Gastroesophageal sphincter (tissue), 4 donors: ENCODE measurements around the gene SRPK2. TPM values are rescaled to one million over a fixed set of nuclear protein-coding genes. Genes with fewer than 3 reads are reported as not detected.

ENCODE experiments used
- ATAC-seq: fragments of 150-250 bp; one replicate; pipeline ENCODE4 v1.9.1; 2016; ENCODE audit warnings: mild to moderate bottlenecking, moderate library complexity
- H3K27ac ChIP-seq, 4 donors: fragments of 200-600 bp; sonication (generic) in 3 of 4; 1 replicate in 3 of 4; 2 replicates in 1 of 4; pipeline ENCODE4 v1.5.1; 2016 to 2019
- H3K27me3 ChIP-seq: fragments of 200-600 bp; sonication (generic); one replicate; pipeline ENCODE4 v1.5.1; 2019
- H3K36me3 ChIP-seq, 2 donors: fragments of 200-600 bp; sonication (generic); one replicate each; pipeline ENCODE4 v1.5.1; 2019; ENCODE audit warnings: control low read depth in 1 of 2
- H3K4me1 ChIP-seq, 3 donors: fragments of 200-600 bp; sonication (generic); 1 replicate in 2 of 3; 2 replicates in 1 of 3; pipeline ENCODE4 v1.5.1; 2016 to 2019; ENCODE audit warnings: control low read depth in 2 of 3
- H3K4me3 ChIP-seq, 2 donors: fragments of 200-600 bp; sonication (generic); one replicate each; pipeline ENCODE4 v1.5.1; 2019; ENCODE audit warnings: mild to moderate bottlenecking in 1 of 2, moderate library complexity in 1 of 2
- H3K9me3 ChIP-seq, 3 donors: fragments of 200-600 bp; sonication (generic); one replicate each; pipeline ENCODE4 v1.5.1; 2017 to 2019; ENCODE audit warnings: control low read depth in 2 of 3
- CTCF ChIP-seq, 4 experiments: fragments of 200-600 bp in 2 of 4; fragments of 450-650 bp in 2 of 4; sonication (generic) in 1 of 4; IDR thresholded peaks; one replicate each; pipeline ENCODE4 v1.5.1; 2017 to 2019; ENCODE audit warnings: antibody characterized with exemption in 4 of 4, mild to moderate bottlenecking in 2 of 4, moderate library complexity in 2 of 4
- EP300 ChIP-seq: sonication (generic); formaldehyde crosslinking; IDR thresholded peaks from one replicate; pipeline ENCODE4 v1.6.1; 2017; ENCODE audit warnings: antibody characterized with exemption, mild to moderate bottlenecking
- POLR2A ChIP-seq, 2 donors: fragments of 450-650 bp; IDR thresholded peaks; one replicate each; pipeline ENCODE4 v1.6.1; 2017; ENCODE audit warnings: antibody characterized with exemption in 2 of 2, mild to moderate bottlenecking in 2 of 2, moderate library complexity in 1 of 2
- POLR2AphosphoS5 ChIP-seq: sonication (generic); formaldehyde crosslinking; IDR thresholded peaks from one replicate; pipeline ENCODE4 v1.6.1; 2017; ENCODE audit warnings: antibody characterized with exemption
- WGBS, 2 donors: methylation state at CpG; one replicate each; pipeline ENCODE4 v1.1.5; 2018; ENCODE audit warnings: low coverage in 1 of 2; 5-methylcytosine and 5-hydroxymethylcytosine counted together
- total RNA-seq, 4 donors: library from RNA; depleted of rRNA; stranded (reverse); fragments of >200 nt; gene quantifications; one replicate each; pipeline ENCODE4 v1.1.0, GENCODE V29; 2016

The SRPK2 gene
- total RNA-seq, 4 donors from 2014 or later = 41.7 to 47.9 (median 43.8) TPM

DNA sequence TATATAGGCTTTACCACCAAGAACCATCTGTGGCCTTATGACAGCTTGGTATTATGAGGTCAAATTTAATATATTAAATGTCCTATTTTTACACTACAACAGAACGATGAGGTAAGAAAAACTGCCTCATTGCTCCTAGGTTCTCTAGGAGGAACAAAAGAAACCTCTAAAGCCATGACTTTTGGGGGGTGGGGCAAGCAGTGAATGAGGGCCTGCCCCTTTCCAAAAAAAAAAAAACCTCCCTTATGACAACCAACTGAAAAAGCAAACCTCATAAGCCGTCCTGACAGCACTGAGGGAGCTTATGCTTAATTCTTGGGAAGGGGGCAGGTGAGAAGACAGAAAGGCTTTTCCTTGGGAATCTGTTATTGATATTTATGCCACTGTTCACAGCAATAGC lies 258.1 kb downstream of the SRPK2 start:
- Histone ChIP-seq H3K4me1 (peaks cover 0 to 6% (median 0%) of the 10 kb centered on the region in 3 donors), H3K4me3 (no peak overlapping the region), H3K36me3 (peaks cover 0 to 56% of the 10 kb centered on the region in 2 donors), H3K27ac (no peak overlapping the region), H3K9me3 (no peaks in the 10 kb centered on the region), H3K27me3 (no peaks in the 10 kb centered on the region)
- TF ChIP-seq POLR2A (IDR thresholded peaks at IDR 0.05) = no peak
- no peak for TF ChIP-seq CTCF (IDR thresholded peaks at IDR 0.05)
- TF ChIP-seq EP300 = no peak
- TF ChIP-seq POLR2AphosphoS5 = no peak
- WGBS, 2 donors = 71 to 78% methylated on average over 2 of the region's 2 CpGs
- ATAC-seq = no peak

DNA sequence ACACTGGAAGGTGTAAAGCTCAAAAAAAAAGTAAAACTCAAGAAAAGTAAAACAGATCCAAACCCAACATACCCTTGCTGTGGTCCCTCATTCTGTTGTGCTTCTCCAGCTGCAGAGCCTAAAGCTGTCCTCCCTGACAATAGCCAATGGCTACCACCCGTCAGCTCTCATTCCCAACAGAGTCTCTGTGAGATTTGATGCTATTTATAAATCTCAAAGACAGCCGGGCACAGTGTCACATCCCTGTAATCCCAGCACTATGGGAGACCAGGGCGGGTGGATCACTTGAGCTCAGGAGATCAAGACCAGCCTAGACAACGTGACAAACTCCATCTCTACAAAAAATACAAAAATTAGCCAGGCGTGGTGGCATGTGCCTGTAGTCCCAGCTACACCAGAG lies 258.7 kb downstream of the SRPK2 start:
- 86 to 100% methylated on average over 1 of the region's 5 CpGs for WGBS, 2 donors
- no peak overlapping the region for H3K4me3 ChIP-seq

GRCh38 chr7:105127179-105127578 lies 261.5 kb downstream of the SRPK2 start:
- Histone ChIP-seq H3K27ac (no peak overlapping the region), H3K9me3 (no peaks in the 10 kb centered on the region), H3K4me1 (peaks cover 0 to 14% (median 0%) of the 10 kb centered on the region in 3 donors), H3K27me3 (no peaks in the 10 kb centered on the region), H3K36me3 (peaks cover 0 to 57% of the 10 kb centered on the region in 2 donors), H3K4me3 (no peak overlapping the region)
- ATAC-seq = no peak
- no peak for TF ChIP-seq EP300
- WGBS, 2 donors = 83% methylated on average over 8 of the region's 8 CpGs; no CpG with 5 or more reads in 1 of the 2 donors

More for the DNA sequence above, 258.7 kb downstream of the SRPK2 start:
- H3K27me3 ChIP-seq = no peaks in the 10 kb centered on the region
- ATAC-seq = no peak
- peaks cover 0 to 6% (median 0%) of the 10 kb centered on the region in 3 donors for H3K4me1 ChIP-seq
- peaks cover 0 to 61% of the 10 kb centered on the region in 2 donors for H3K36me3 ChIP-seq
- H3K9me3 ChIP-seq = no peaks in the 10 kb centered on the region
- TF ChIP-seq CTCF (IDR thresholded peaks at IDR 0.05) (no peak), EP300 (no peak), POLR2A (IDR thresholded peaks at IDR 0.05) (no peak), POLR2AphosphoS5 (no peak)
- H3K27ac ChIP-seq = no peak overlapping the region

- WGBS, 2 donors = 73 to 90% methylated on average over 2 of the region's 4 CpGs
- Histone ChIP-seq H3K36me3 (peaks cover 0 to 50% of the 10 kb centered on the region in 2 donors), H3K4me3 (no peak overlapping the region), H3K27me3 (no peaks in the 10 kb centered on the region), H3K9me3 (no peaks in the 10 kb centered on the region), H3K27ac (no peak overlapping the region), H3K4me1 (peaks cover 0 to 19% (median 0%) of the 10 kb centered on the region in 3 donors)
- no peak for TF ChIP-seq POLR2AphosphoS5
- no peak for TF ChIP-seq EP300
- TF ChIP-seq POLR2A (IDR thresholded peaks at IDR 0.05) = no peak
- TF ChIP-seq CTCF (IDR thresholded peaks at IDR 0.05) = no peak
- ATAC-seq = no peak
These were observed 262.2 kb downstream of the SRPK2 start for GRCh38 chr7:105126436-105126975.

DNA sequence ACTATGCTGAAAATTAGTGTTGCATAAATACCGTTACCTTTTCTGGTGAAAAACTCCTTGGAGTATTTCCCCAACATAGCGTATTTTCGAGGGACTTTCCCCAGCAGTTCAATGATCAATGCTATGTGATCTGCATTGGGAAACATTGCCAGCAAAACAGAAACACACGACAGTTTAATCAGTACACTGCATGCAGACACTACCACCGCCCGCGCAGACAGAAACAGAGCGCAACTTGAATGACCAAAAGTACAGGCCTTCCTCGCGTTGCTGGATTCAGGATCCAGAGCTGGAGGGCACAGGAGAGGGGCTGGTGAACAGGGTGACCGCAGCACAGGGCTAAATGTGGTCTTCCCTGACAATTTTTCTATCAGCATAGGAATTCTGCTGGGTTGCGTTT lies 263.0 kb downstream of the SRPK2 start:
- no peak overlapping the region for H3K4me3 ChIP-seq
- H3K36me3 ChIP-seq = peaks cover 0 to 44% of the 10 kb centered on the region in 2 donors
- H3K27ac ChIP-seq = no peak overlapping the region
- ATAC-seq = no peak
- H3K4me1 ChIP-seq = peaks cover 0 to 19% (median 0%) of the 10 kb centered on the region in 3 donors
- 96 to 98% methylated on average over 6 to 11 of the region's 12 CpGs for WGBS, 2 donors
- H3K9me3 ChIP-seq = no peaks in the 10 kb centered on the region
- no peak for TF ChIP-seq CTCF (IDR thresholded peaks at IDR 0.05)
- no peak for TF ChIP-seq POLR2AphosphoS5
- no peak for TF ChIP-seq POLR2A (IDR thresholded peaks at IDR 0.05)
- TF ChIP-seq EP300 = no peak
- H3K27me3 ChIP-seq = no peaks in the 10 kb centered on the region
